ENCODE data around the gene FAM13C. TPM values are rescaled to one million over a fixed set of nuclear protein-coding genes. Genes with fewer than 3 reads are reported as not detected.
"Not testable (repeated sequence)": the region's sequence is repeated elsewhere in the genome, so short reads cannot be mapped to it uniquely, and the experiment has no call there.

FAM13C gene
- total RNA-seq = 6.0 and 16.7 TPM in 2 replicates

DNA sequence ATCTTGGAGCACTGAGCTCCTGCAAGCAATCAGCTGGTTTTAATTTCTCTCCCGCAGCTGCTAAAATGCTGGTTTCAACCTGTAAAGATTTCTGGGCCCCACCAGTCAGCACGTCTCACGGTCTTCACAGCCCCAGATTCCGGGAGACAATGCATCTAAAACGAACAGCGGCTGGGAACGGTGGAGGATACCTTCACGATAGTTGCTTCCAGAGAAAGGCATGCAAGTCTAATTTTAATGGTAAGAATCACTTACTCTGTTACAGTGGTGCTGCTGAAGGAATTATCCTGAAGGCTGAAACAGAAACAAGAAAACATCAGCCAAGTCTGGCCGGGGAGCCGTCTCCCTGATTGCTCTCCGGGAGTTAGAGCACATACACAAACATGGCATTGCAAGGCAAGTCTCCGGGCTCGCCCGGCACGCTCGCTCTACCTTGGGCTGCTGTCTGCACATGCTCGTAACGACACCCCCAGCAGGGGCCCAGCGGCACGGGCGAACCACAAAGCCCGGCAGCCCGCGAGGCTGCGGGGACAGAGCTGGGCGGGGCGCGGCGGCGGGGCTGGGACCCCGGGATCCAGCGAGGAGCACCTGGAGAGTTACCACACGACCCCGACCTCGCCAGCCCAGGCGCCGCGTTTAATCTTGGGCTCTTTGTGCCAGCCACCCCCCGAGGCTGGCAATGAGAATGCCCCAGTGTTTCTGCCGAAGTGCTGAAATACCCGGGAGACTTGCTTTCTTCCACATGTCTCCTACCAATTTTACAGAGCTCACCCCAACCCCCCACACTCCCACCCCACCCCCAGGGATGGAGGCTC lies at the start of gene FAM13C:
Gene FAM13C, minus strand, starts transcription at position 406 of the 815 bp plus-strand sequence. Its CDS starts 89 bp downstream, at position 317.
- peak; percentile 49 for DNase-seq

DNA sequence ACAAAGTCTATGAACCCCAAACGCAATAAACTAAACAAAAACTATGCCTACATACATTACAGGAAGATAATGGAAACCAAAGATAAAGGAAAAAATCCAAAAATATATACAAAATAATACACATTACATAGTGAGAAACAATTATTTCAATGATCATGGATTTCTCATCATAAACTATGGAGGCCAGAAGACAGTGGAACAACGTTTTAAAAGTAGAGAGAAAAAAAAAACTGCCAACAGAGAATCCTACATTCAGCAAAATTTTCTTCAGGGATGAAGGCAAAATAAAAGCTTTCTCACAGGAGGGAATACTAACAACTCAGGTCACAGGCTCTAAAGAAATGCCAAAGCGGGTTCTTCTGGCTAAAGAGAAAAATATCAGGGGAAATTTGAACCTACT lies 42.9 kb upstream of the FAM13C start:
- no peak for DNase-seq

DNA sequence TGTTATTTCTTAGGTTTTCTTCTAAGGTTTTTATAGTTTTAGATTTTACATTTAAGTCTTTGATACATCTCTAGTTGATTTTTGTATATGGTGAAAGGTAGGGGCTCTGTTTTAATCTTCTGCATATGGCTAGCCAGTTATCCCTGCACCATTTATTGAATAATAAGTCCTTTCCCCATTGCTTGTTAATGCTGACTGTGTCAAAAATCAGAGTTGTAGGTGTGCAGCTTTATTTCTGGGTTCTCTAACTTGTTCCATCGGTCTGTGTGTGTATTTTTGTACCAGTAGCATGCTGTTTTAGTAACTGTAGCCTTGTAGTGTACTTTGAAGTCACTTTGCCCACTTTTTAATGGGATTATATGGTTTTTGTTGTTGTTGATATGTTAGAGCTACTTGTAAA lies 37.9 kb upstream of the FAM13C start:
- no peak for DNase-seq

DNA sequence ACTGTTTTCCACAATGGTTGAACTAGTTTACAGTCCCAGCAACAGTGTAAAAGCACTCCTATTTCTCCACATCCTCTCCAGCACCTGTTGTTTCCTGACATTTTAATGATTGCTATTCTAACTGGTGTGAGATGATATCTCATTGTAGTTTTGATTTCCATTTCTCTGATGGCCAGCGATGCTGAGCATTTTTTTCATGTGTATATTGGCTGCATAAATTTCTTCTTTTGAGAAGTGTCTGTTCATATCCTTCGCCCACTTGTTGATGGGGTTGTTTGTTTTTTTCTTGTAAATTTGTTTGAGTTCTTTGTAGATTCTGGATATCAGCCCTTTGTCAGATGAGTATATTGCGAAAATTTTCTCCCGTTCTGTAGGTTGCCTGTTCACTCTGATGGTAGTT lies 37.0 kb upstream of the FAM13C start:
- not testable (repeated sequence) for DNase-seq

DNA sequence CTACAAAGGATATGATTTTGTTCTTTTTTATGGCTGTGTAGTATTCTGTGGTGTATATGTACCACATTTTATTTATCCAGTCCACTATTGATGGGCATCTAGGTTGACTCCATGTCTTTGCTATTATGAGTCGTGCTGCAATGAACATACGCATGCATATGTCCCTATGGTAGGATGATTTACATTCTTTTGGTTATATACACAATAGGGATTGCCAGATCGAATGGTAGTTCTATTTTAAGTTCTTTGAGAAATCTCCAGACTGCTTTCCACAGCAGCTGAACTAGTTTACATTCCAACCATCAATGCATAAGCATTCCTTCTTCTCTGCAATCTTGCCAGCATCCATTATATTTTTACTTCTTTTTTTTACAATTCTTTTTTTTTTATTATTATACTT lies 35.6 kb upstream of the FAM13C start:
- DNase-seq = no peak

DNA sequence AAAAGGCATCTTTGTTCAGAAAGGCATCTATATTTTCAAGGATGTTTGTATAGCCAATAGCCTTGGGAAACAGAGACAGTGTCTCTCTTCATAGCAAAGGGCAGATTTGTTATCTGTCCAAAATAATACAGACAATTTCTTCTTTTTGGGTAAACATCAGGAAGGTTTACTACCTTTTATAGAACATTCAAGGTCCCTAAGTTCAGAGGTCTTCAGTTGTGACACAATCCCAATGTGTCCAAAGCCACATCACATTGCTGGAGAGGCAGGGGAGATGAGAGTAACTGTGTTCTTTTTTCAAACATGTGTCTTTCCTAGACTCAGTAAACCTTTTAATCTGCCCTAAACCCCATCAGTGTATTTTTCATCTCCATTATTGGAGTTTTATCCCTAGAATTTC lies 33.6 kb upstream of the FAM13C start:
- no peak for DNase-seq

DNA sequence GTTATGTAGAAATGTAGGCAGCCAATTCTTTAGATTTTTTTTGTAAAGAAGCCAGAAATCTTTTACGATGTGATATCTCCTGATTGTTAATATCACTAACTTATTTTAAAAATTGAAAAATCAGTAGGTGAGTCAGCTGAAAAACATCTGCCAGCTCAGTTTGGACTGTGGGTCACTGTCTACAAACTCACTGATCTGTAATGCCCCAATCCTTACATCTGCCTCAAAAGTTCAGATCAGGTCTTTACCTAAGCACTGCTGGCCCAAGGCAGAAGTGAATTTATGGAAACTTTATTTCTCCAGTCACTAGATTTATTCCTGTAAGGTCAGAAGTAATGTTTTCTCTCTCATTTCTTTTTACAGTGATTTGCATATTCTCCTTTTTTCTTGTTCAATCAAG lies 31.0 kb upstream of the FAM13C start:
- no peak for DNase-seq

DNA sequence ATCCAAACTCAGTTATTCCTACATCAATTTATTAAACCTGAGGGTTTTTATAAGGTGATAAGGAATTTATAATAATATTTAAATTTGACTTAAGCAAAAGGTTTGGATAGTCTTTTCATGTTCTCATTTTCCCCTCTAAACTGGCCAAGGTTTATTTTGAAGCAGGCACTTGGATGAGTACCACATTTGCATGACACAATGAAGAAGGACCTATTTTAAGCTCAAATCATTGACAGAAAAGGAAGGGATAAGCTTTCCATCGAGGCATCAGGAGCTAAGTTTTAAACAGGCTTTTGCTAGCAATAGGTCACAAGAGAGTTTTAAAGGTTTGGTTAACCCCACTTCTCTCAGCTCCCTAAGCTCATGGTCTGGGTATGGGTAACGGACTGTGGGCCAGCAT lies 28.7 kb upstream of the FAM13C start:
- no peak for DNase-seq

DNA sequence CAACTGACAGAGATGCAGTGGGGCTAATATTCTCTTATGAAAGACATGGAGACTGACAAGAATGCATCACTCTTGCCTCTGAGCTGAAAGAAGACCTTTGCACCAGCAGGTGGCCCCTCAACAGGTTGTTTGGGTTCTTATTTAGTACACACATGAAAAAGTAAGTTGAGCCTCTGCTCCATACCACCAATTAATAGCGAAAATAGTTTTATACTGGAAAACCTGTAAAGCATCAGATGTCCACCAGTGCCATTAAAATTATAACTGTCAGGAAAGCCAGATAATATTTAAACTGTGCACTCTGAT lies 26.3 kb upstream of the FAM13C start:
- no peak for DNase-seq

DNA sequence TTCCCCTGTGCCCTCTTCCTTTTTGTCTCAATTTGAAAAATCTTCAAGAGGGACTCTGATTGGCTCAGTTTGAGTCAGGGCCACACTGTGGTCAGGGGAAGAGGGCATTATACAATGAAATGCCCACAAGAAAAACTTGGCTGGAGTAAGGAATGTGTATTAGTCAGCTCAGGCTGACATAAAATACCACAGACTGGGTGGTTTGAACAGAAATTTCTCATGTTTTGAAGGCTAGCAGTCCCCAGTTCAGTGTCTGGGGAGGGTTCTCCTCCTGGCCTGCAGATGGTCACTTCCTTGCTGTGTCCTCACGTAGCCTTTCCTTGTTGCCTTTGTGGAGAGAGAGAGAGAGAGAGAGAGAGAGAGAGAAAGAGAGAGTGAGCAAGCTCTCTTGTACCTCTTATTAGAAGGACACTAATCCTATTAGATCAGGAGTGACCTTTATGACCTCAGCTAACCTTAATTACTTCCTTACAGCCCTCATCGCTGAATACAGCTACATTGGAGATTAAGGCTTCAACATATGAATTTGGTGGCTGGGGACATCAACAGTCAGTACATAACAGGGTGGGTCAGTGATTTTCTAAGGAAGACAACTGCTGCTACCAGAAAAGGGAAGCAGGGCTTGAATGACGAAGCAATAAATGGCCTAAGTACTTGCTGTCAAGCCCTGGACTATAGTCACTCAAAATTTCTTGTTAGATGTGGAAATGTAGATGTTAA lies 25.8 kb upstream of the FAM13C start:
- no peak for DNase-seq

DNA sequence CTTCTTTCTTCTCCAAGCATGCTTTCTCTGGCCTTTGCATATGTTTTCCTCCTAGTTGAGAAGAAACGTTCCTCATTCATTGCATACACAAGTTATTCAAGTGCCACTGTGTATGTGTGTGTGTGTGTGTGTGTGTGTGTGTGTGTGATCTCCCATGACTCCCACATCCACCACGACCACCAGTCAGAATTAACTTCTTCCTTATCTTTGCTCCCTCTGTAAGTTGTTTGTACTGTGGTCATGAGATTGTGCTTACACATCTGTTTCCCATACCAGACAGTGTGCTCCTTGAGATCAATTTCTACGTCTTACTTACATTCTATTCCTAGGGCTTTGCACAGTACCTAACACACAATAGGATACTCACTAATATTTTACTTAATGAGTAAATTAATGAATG lies 22.4 kb upstream of the FAM13C start:
- DNase-seq = no peak

DNA sequence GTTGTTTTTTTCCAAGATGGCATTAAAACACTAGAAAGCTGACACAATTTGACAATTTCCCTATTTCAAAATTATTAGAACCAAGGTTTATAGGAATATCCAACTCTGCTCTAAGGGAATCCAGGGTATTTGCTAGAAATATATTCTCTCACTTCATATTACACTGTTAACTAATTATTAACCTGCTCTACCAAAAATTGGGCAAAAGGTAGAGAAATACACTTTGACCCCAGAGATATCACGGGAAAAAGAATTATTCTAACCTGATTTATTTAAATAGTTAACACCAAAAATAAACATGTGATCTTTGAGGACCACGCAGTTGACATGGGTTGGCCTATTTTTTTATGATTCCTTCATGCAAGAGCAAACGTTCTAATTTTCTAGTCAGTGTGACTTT lies 21.6 kb upstream of the FAM13C start:
- no peak for DNase-seq

DNA sequence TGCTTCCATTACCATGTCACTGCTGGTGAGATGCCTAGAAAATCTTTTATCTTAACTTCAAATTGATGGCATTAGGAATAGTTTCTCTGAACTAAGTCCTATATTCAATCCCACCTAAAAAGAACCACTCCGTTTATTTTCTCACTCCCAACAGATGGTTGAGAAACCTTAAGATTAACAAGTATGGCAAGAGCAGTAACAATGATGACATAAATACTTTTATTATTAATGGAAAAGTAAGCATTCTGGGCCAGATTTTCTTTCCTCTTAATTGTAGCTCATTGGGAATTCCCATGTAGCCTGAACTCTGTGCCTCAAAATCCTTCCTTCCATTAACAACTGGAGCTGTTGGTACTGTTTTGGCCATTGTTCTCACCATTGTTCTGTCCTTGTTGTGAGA lies 21.1 kb upstream of the FAM13C start:
- no peak for DNase-seq

DNA sequence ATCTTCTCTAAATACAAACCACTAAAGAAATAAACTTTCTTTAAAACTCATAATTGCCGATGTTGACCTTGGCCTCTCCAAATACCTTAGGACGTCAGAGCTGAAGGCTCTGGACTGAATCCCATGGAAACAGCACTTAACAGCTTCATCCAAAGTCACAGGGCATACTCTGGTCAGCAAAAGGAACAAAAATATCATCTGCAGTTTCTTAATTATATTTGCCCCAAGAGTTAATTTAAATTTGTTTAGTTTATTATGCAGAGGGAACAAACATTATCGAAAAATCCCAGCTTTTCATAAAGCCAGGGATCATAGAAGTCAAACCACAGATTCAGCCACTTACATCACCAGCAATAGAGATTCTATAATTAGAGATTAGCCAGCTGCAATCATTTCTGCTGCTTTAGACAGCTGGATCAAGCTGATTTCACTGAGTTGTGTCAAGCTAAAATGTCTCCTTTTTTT lies 20.5 kb upstream of the FAM13C start:
- DNase-seq = no peak

DNA sequence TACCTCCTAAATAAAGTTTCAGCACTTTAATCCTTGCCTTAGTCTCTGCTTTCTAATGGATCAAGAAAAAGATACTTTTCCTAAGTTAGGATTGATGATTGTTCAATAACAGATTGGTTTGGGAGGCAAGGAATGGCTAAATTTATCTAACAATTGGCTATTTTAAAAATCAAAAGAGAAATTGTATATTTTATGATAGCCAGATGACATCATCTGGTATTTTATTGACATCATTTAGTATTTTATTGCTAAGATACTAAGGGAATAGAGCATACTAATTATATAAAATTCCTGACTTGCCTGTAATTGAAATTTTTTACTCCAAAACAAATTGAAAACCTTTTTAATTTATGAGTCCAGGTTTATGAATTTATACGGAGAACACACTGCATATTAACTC lies 19.3 kb upstream of the FAM13C start:
- no peak for DNase-seq

DNA sequence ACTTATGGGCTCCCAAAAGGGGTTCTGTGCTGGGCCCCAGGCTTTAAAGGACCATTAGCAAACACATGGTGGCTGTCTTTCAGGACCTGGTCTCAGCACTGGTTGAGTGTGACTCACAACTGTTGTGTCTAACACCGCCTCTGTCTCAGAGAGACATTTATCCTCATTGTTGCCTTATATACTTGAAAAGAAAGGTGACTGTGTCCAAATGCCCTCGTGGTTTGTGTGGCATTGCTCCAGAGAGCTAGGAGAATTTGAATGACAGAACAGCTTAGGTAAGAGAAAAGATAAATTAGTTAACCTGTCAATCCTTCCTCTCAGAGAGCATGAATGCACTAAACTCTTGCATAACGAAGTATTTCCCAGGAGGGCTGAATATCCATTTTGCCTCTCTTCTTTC lies 14.5 kb upstream of the FAM13C start:
- no peak for DNase-seq

DNA sequence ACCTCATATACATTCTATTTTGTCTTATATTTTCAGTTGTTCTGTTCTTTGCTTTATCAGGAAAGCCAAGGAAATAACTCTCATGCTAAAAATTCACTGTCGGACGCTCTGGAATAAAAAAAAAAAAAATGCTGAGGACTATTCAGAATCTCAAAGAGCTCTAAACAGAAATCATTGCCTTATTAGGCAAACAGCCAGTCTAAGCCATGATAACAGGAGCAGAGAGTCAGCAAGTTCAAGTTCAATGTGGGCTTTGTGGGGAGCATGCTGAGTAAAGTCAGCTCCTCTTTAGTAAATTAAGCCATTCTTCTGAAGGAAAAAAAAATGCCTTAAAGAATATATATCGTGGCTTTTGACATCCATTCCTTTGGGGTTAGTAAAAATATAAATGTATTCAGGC lies 13.6 kb upstream of the FAM13C start:
- no peak for DNase-seq

DNA sequence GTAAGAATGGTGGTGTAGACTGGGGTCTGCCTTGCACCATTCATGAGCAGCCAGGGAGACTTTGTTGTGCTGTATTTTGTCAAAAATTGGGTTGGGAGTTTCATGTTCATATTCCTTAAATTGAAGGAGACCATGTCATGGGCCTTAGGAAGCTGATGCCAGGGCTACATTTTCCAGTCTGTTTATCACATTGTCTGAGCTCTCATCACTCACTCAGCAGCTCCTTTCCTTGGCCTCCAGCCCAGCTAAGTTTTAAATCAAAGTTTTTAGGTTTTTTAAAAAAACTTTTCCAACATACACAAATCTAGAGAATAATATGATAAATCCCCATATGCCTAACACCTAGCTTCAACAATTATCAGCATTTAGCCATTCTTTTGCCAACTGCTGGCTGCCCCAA lies 12.6 kb upstream of the FAM13C start:
- DNase-seq = no peak

DNA sequence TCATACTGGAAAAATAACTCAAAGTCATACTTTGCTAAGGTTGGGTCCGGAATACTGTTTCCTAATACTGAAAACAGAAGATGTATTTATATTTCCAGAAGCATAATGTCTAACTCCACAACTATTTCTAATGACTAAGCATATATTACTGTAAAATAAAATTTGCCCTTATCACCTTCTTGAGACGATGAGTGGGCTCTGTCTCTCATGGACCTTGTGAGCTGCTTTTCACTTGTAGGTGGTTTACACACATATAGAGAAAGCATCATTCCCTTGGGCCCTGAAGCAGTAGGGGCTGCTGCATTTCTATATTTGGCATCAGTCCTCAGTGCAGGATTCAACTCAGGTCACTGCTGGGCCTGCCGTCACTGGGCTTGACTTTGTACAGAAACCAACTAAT lies 10.7 kb upstream of the FAM13C start:
- DNase-seq = no peak

DNA sequence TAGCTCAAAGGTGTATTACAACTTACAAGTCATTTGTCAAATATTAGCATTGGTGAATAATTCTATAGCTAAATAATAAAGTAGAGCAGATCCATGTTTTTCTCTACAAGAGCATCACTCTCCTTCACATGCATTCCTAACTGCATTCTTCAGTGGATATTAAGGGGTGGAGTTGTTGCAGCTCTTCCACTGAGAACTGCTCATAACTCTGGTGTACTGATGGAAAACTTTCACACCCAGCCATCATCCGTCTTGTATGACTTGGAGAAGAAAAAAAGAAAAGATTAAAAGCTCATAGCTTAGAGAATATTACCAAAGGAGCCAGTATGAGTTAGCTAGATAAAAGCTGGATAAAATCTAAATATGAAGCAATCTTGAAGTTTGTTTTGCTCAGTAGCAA lies 10.2 kb upstream of the FAM13C start:
- no peak for DNase-seq

DNA sequence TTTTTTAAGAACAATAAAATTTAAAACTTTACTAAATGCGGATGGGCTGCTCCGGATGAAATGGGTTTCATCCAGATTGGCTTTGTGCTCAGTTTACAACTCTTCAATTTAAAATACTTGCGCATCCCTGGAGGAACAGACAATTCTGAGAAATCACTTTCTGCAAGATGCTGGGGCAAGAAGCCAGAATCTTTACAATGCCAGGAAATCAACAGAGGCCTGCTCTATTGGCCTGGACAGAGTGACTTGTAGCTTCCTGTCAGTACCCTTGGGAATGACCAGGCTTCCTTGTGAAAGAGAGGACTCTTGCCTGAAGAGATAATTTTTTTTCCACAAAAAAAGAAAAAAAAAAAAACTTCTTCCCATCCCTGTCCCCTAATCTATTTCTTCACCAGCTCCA lies 3.9 kb upstream of the FAM13C start:
- DNase-seq = peak; percentile 64

DNA sequence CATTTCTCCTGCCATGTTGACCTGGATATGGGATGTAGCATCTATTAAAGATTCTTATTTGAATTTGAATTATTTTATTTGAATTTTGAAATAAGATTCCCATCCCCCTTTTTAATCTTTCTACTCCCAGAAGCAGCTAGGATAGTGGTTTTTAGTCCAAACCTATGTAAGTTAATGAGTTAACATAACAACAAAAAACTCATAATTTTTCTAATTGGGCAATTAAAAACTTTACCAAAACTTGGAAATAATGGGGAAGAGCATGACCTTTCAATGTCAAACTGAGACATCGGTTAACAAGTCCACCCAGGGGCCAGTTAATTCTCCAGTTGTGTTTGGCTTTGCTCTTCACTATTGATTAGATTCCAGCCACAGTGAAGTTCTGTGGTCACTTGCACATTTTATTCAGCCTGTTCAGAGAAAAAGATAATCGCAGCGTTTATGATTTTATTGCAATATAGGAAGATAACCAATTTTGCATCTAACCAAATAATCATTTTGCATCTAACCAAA lies 1.2 kb upstream of the FAM13C start:
- no peak for DNase-seq

DNA sequence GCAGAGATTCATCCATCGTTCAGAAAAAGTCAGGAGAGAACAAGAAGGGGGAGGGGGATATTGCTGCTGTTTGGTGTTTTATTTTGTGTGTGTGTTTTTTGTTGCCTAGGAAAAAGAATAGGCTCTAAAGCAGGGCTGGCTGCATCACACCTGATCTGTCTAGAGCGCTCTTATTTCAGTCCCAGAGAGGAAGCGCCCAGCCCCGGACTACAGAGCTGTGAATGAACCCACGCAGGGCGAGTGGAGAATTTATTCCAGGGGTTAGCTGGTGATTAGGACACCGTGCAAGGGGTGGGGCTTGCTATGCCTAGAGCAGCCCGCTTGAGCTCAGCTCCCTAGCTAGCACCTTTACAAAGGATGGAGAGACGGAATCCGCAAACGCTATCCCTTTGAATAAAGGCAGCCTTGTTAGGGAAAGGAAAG lies 621 bp upstream of the FAM13C start:
- DNase-seq = peak; percentile 25

DNA sequence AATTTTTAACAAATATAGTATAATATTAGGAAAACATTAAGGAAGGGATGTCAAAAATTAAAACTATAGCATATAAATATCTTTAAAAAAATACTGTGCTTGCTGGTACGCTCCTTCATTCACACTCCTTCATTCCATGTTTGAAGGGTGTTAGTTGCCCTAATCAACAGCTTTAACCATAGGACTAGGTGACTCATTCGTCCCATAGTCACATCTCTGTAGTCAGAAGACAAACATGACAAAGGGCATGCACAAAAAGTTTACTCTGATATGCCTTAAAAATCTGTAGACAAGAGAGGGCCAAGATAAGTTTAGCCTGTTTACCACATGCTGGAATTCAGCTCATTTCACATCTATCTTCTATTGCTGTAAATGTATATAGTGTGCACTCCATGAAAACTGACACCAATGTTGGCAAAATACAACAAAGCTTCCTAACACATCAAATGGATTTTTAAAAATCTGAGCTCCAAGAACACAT lies 646 bp downstream of the FAM13C start:
- DNase-seq = peak; percentile 1
